H1 (cell line): Measurements from ENCODE around the gene RAMACL.

ENCODE experiments used
- CREB1 ChIP-seq: IDR thresholded peaks from 2 replicates; pipeline ENCODE4 v1.6.1; 2012; ENCODE audit warnings: inconsistent platforms
- CTCF ChIP-seq, 3 experiments: IDR thresholded peaks; 1 replicate in 2 of 3; 2 replicates in 1 of 3; pipeline versions ENCODE4 v1.5.1 to v1.6.1; 2011; ENCODE audit warnings: low read length in 3 of 3, mild to moderate bottlenecking in 3 of 3, inconsistent platforms in 2 of 3, low read depth in 1 of 3, moderate library complexity in 1 of 3; ENCODE audit not compliant: insufficient read depth in 1 of 3; ENCODE audit errors: control extremely low read depth in 1 of 3
- MAFK ChIP-seq: IDR thresholded peaks from 2 replicates; pipeline ENCODE4 v1.6.1; 2012; ENCODE audit warnings: low read depth, mild to moderate bottlenecking, improper control_type of control experiment, low read length
- NANOG ChIP-seq: IDR thresholded peaks from 2 replicates; pipeline ENCODE4 v1.6.1; 2011; ENCODE audit warnings: low read length, low read depth, mild to moderate bottlenecking, inconsistent platforms; ENCODE audit not compliant: insufficient read depth, poor library complexity, severe bottlenecking
- POLR2A ChIP-seq, 2 experiments: IDR thresholded peaks; 1 replicate in 1 of 2; 2 replicates in 1 of 2; pipeline ENCODE4 v1.6.1; 2011; ENCODE audit warnings: low read depth in 2 of 2, low read length in 2 of 2, mild to moderate bottlenecking in 2 of 2; ENCODE audit errors: control extremely low read depth in 1 of 2
- SP4 ChIP-seq: IDR thresholded peaks from 2 replicates; pipeline ENCODE4 v1.6.1; 2012; ENCODE audit warnings: low read length, inconsistent platforms
- TF ChIP-seq, protein P1 (sequence below): IDR thresholded peaks from 2 replicates; pipeline ENCODE4 v1.6.1; 2011; ENCODE audit warnings: low read length, improper control_type of control experiment

- TF ChIP-seq CTCF (IDR thresholded peaks at IDR 0.05; ENCODE audit: control extremely low read depth in 1 of 3, insufficient read depth in 1 of 3, low read depth in 1 of 3, low read length in 3 of 3) (no peak), MAFK (no peak), SP4 (no peak), POLR2A (IDR thresholded peaks at IDR 0.05; ENCODE audit: control extremely low read depth in 1 of 2, low read depth in 2 of 2, low read length in 2 of 2) (no peak), NANOG (no peak), CREB1 (0 out of 2 replicates have a peak, but pooled peaks have one; percentile 33)
- TF ChIP-seq, protein P1, sequence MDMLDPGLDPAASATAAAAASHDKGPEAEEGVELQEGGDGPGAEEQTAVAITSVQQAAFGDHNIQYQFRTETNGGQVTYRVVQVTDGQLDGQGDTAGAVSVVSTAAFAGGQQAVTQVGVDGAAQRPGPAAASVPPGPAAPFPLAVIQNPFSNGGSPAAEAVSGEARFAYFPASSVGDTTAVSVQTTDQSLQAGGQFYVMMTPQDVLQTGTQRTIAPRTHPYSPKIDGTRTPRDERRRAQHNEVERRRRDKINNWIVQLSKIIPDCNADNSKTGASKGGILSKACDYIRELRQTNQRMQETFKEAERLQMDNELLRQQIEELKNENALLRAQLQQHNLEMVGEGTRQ: peak; percentile 95
Observed at GRCh38 chr6:166586424-166587156, at the start of gene RAMACL.
